Ectodermal cell (in vitro differentiated cells): ENCODE data around the gene PRSS1.

Experiments used
- H3K27ac ChIP-seq: 2 replicates; pipeline ENCODE4 v1.7.0; 2013; ENCODE audit warnings: mild to moderate bottlenecking, low read depth, low read length; ENCODE audit not compliant: insufficient read depth, poor library complexity, severe bottlenecking
- H3K27me3 ChIP-seq: 2 replicates; pipeline ENCODE4 v1.7.0; 2013; ENCODE audit warnings: mild to moderate bottlenecking, low read length; ENCODE audit not compliant: insufficient read depth, control insufficient read depth, poor library complexity, severe bottlenecking
- H3K36me3 ChIP-seq: one replicate; pipeline ENCODE4 v1.7.0; 2013; ENCODE audit warnings: low read length; ENCODE audit not compliant: control insufficient read depth, insufficient read depth
- H3K4me1 ChIP-seq: one replicate; pipeline ENCODE4 v1.7.0; 2013; ENCODE audit warnings: low read length; ENCODE audit not compliant: control insufficient read depth, insufficient read depth
- H3K4me3 ChIP-seq: 2 replicates; pipeline ENCODE4 v1.7.0; 2013; ENCODE audit warnings: low read depth, low read length, control low read depth; ENCODE audit not compliant: insufficient read depth
- H3K9me3 ChIP-seq: 2 replicates; pipeline ENCODE4 v1.7.0; 2013; ENCODE audit warnings: mild to moderate bottlenecking, low read length, moderate library complexity; ENCODE audit not compliant: control insufficient read depth
- WGBS, 2 experiments: methylation state at CpG; one replicate each; pipeline ENCODE4 v1.1.7; 2013; ENCODE audit warnings: missing lambda C conversion rate in 2 of 2; 5-methylcytosine and 5-hydroxymethylcytosine counted together

The PRSS1 gene

GRCh38 chr7:142798451-142799436, 49.5 kb downstream of the PRSS1 start:
- no peak overlapping the region for H3K27ac ChIP-seq
- no peaks in the 10 kb centered on the region for H3K36me3 ChIP-seq
- WGBS, 2 experiments, result 84 to 86% methylated on average over 7 to 11 of the region's 11 CpGs
- H3K4me3 ChIP-seq, result no peak overlapping the region
- H3K9me3 ChIP-seq, result no peaks in the 10 kb centered on the region
- H3K27me3 ChIP-seq, result peaks cover 59% of the 10 kb centered on the region
- H3K4me1 ChIP-seq, result peaks cover 15% of the 10 kb centered on the region

- whole genome bisulfite sequencing, 2 experiments, result 37 to 42% methylated on average over 3 of the region's 3 CpGs
- H3K4me3 ChIP-seq, result no peak overlapping the region
- H3K27me3 ChIP-seq, result peaks cover 54% of the 10 kb centered on the region
- no peaks in the 10 kb centered on the region for H3K9me3 ChIP-seq
- peaks cover 15% of the 10 kb centered on the region for H3K4me1 ChIP-seq
- no peaks in the 10 kb centered on the region for H3K36me3 ChIP-seq
- no peak overlapping the region for H3K27ac ChIP-seq
Observed at GRCh38 chr7:142799437-142799835, 50.2 kb downstream of the PRSS1 start.

GRCh38 chr7:142800088-142800487, 50.8 kb downstream of the PRSS1 start:
- Histone ChIP-seq H3K9me3 (no peaks in the 10 kb centered on the region), H3K4me1 (peaks cover 15% of the 10 kb centered on the region), H3K4me3 (no peak overlapping the region), H3K36me3 (no peaks in the 10 kb centered on the region), H3K27me3 (peaks cover 47% of the 10 kb centered on the region), H3K27ac (no peak overlapping the region)
- 92 to 100% methylated on average over 1 of the region's 1 CpG for WGBS, 2 experiments

- H3K4me3 ChIP-seq, result no peak overlapping the region
- H3K36me3 ChIP-seq, result no peaks in the 10 kb centered on the region
- WGBS, 2 experiments, result 90 to 93% methylated on average over 5 to 6 of the region's 7 CpGs
- no peaks in the 10 kb centered on the region for H3K9me3 ChIP-seq
- H3K4me1 ChIP-seq, result peaks cover 15% of the 10 kb centered on the region
- no peak overlapping the region for H3K27ac ChIP-seq
- H3K27me3 ChIP-seq, result peaks cover 40% of the 10 kb centered on the region
Observed at GRCh38 chr7:142800699-142801260, 51.5 kb downstream of the PRSS1 start.

- no peaks in the 10 kb centered on the region for H3K9me3 ChIP-seq
- H3K4me1 ChIP-seq, result peaks cover 15% of the 10 kb centered on the region
- H3K4me3 ChIP-seq, result no peak overlapping the region
- no peak overlapping the region for H3K27ac ChIP-seq
- 94 to 97% methylated on average over 8 of the region's 8 CpGs for WGBS, 2 experiments
- peaks cover 31% of the 10 kb centered on the region for H3K27me3 ChIP-seq
- H3K36me3 ChIP-seq, result no peaks in the 10 kb centered on the region
Observed at GRCh38 chr7:142801601-142802295, 52.5 kb downstream of the PRSS1 start.

- H3K27ac ChIP-seq, result no peak overlapping the region
- 93% methylated on average over 3 of the region's 3 CpGs for WGBS, 2 experiments
- no peaks in the 10 kb centered on the region for H3K36me3 ChIP-seq
- H3K27me3 ChIP-seq, result peaks cover 25% of the 10 kb centered on the region
- peaks cover 11% of the 10 kb centered on the region for H3K4me1 ChIP-seq
- no peaks in the 10 kb centered on the region for H3K9me3 ChIP-seq
- no peak overlapping the region for H3K4me3 ChIP-seq
Observed at GRCh38 chr7:142802301-142802700, 53.0 kb downstream of the PRSS1 start.
